HG02588 (cell line): Measurements from ENCODE around the gene PISD.

ENCODE experiments used
- ATAC-seq: cut with Tn5 transposase; IDR thresholded peaks from one replicate; pipeline ENCODE4 v1.9.1; 2021; ENCODE audit warnings: mild to moderate bottlenecking, moderate library complexity; ENCODE audit not compliant: unreplicated experiment

PISD gene

DNA sequence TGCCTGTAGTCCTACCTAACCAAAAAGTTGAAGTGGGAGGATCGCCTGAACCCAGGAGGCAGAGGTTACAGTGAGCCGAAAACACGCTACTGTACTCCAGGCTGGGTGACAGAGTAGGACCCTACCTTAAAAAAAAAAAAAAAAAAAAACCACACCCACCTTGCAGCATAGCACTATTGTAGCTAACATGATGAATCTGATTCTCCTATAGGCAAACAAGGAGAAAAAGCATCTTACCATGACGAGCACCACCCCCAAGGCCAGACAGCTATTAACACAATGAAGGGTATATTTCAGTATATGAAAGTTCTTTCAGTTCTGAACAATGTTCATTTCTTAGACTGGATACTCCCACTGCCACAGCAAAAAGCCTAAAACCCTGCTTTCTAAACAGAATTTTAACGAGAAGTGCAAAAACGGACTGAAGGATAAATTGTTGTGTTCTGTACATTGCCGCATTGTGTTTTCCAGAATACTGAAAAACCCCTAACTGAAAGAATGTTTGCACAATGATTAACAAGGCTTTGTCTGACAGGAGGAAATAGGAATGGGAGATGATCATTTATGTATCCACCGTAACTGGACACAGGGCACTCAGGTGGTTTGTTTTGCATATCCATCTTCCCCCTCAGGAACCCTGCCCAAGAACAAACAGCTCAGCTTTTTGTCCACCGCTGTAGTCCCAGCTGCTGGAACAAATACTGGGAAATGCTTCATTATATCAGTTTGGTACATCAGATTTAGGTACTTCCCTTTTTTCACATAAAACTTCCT lies 8.9 kb downstream of the PISD start:
- no peak for ATAC-seq

DNA sequence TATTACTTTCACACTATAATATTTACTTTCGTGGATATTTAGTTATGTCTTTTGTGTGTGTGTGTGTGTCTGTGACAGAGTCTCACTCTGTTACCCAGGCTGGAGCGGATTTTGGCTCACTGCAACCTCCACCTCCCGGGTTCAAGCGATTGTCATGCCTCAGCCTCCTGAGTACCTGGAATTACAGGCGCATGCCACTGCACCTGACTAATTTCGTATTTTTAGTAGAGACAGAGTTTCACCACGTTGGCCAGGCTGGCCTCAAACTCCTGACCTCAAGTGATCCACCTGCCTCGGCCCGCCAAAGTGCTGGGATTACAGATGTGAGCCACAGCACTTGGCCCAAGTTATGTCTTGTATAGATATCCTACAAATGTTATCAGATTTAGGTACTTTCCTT lies 9.9 kb downstream of the PISD start:
- no peak for ATAC-seq

DNA sequence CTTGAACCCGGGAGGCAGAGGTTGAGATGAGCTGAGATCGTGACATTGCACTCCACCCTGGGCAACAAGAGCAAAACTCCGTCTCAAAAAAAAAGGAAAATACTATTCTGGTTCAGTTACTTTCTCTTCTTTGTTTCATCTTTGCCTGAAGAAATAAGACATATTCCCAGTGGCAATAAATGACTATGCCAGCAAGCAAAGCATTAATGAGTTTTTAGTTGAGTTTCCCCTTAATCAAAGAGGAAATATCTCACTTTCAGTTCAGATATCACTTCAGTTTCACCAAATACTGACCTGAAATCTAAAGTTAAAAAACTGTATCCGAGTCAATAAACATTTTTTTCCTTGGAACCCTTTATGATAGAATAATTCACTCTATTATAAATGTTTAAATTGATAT lies 10.4 kb downstream of the PISD start:
- no peak for ATAC-seq

DNA sequence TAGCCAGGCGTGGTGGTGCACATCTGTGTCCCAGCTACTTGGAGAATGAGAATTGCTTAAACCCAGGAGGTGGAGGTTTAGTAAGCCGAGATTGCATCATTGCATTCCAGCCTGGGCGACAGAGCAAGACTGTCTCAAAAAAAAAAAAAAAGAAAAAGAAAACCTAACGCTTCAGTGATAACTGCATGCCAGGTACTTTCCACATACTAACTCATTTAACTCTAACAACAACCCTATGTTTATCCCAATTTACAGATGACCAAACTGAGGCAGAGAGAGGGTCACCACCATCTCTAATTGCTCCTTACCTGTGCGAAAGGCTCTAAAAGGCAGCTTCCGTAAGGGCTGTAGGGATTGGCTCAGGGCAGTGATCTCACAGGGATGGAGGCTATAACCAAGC lies 11.6 kb downstream of the PISD start:
- no peak for ATAC-seq

DNA sequence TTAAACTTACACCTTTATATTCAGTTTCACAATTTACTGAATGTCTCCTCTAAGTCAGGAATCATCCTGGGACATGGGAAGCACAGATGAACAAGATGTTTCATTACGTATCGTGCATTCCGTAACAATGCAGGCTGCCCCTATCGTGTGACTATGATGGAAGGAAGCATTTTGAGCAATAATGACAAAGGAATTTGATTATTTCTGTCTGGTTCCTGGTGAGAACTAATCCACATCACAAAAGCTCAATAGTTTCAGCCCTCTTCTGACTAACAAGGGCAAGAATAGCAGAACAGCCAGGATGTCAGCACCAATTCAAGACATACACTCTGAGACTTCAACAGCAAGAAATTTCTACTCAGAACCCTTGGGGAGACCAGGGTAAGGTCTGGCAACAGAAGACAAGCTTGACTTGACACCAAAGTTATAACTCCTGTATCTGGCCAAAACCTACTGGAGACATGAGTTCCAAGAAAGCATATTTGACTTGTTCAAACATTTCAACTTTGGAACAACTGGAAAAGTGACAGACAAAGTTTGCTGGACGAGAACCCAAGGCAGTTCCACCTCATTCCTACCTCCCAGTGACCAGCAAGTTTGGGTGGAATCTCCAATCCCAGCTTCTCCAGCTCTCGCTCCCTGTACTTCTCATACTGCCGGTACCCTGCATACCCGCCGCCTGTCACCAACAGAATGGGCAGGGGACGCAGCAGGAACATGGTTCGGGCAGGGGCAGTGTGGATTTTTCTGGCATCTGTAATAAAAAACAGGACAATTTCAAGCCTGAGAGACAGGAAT lies 14.3 kb downstream of the PISD start:
- no peak for ATAC-seq

DNA sequence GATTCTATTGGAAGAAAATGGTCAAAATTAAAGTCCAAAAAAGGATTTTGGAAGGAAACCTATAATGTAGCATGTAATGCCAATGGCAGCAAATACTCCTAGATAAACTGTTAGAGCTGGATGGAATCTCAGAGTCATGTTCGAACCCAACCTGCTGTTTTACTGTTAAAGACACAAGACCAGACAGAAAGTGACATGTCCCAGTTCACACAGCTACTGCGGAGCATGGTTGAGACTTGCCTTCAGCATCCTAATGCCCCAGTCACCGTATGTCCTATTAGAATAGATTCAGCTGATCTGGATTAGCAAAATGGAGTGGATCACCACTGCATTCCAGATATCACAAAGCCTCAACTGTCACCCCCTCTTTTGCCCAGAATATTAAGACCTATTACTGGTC lies 14.9 kb downstream of the PISD start:
- ATAC-seq: no peak

DNA sequence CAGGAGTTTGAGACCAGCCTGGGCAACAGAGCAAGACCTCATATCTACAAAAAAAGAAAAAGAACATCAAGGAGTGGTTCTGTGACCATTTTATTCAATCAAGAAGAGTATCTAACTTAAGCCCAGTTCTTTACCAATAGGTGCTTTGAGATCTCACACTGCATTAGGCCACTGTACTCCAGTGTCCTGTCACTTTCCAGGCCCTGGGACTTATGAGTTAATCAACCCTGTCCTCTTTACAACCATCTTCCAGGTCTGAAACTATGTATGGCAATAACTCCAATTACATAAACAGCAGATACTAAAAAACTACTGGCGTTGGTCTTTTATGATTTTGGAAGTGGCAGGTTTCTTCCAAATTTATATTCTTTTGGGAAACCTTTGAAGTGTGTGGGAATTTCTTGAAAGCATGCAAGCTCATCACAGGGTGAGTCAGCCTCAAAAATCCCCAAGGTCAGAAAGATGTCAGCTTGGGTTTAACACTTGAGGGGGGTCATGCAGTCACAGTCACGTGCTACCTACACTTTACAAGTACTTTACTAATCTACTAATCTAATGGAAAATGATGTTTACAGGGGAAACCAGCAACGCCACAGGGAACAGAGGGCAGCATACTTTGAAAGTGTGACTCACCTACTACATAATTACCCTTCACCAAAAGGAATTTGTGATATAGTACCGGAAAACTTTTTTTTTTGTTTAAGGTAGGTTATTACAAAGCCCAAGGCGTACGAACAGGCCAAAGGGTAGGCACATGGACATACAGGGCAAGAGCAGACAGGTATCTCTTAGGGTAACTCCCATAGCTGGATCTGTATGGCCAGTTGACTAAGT lies 15.6 kb downstream of the PISD start:
- ATAC-seq: peak; percentile 55

DNA sequence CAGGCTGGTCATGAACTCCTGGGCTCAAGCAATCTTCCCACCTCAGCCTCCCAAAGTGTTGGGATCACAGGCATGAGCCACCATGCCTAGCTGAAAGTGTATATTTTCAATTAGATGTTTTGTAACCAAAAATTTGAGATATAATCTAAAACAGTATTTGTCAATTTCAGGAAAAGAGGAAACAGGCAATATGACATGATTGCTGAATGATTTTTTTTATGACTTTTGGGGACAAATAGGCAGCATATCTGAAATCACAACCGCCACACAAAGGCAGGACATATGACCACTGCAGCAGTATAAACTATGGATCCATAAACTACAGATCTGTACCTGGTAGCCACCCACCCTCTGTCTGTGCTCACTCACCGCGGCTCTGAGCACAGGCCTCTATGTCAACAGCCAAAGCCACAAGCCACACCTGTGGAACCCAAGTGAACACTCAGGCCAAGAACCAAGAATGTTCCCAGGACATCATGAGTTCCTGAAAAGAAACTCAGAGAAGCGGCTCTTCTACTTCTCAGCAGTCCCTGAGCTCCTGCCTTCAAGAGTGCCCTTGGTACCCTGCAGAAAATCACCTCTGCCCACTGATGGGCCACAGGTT lies 22.5 kb downstream of the PISD start:
- ATAC-seq: no peak

DNA sequence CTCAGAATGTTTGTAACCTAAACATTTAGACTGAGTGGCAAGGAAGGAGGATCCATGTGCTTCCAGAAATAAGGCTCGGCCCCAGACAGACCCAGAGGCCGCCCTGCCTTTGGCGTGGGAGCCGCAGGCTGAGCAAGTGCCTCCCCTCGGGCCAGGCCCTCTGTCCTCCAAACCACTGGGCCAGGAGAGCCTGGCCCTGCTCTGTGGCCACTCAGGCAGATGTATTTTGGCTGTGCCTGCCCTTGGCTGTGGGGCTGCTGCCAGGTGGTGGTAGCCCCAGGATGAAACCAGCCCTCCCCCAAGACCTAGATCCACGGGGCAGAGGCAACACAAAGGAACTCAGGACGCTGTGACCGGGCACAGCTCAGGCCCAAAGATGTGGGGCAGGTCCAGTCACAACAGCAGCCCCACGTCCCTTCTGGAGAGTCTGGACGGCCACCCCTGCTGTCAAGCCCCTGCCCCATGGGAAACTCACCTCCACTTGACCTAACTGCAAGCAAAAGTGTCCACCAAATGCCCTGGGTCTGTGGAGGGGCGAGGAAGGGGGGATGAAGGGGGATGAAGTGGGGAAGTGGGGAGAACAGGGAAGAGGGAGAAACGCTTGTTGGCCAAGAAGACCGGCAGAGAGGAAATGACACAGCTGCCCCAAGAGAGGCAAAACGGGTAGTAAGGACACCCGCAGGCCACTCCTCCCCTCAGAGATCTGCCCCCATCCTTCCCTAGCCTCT lies 24.0 kb downstream of the PISD start:
- ATAC-seq: peak; percentile 18

DNA sequence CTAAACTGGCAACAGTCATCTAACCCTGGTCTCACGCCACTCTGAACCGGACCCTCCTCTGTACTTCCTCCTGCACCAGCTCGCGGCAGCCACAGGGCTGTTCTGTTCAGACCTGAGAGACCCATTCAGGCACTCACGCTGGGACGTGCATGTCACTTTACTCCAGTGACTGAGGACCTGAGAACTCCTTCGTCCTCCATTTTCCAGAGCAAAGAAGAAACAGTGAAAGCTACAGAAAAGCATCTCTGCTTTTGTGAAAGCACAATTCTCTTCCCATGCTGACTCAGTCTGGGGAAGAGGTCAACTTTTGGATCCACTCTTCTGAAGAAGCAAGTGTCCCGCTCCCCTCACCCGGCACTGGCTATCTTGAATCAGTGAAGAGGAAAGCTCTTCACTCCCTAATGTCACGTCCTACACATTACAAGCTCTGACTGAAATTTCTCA lies 24.5 kb downstream of the PISD start:
- ATAC-seq: peak; percentile 41

DNA sequence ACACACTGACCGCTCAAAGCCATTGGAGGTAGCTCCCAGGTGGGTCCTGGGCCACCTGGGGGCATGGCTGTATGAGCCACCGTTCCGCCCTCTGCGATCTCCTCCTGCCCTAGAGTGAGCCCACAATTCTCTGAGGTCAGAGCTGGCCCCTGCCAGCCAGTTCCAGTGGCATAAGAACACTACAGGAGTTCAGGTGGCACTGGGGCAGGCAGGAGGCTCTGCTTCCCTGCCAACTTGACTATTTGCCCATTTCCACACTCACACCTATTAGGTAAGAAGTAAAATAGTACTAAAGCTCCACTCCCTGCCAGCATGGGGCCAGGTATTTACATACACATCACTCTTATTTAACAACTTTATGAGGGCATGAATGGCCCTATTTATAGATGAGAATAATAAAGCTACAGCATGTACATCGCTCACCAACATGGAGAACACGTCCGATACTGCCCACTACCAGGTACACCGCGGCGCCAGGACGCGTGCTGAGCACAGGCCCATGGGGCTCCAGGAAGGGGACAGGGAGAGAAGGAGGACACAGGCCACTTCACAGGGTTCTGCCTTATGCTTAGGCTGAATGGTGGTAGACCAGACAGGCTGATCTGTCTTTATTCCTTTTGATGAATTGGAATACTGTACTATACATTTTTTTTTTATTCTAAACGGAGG lies 26.2 kb downstream of the PISD start:
- ATAC-seq: no peak

DNA sequence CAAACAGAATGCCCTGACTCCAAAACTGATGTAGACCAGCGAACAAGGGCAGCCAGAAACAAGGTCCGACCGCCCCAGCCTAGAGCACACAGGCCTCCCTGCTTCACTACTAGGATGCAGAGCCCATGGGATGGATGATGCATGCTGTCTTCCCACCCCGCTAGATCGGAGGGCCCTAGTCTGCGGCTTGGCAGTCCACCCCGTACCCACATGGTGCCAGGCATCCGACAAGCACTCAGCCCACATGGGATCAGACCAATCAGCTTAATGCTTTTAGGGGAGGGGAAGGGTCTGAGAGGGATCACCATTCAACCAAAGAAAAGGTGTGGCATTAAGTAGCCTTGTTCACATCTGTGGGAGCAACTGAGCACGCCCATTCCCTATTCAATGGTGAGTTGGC lies 30.6 kb downstream of the PISD start:
- no peak for ATAC-seq

DNA sequence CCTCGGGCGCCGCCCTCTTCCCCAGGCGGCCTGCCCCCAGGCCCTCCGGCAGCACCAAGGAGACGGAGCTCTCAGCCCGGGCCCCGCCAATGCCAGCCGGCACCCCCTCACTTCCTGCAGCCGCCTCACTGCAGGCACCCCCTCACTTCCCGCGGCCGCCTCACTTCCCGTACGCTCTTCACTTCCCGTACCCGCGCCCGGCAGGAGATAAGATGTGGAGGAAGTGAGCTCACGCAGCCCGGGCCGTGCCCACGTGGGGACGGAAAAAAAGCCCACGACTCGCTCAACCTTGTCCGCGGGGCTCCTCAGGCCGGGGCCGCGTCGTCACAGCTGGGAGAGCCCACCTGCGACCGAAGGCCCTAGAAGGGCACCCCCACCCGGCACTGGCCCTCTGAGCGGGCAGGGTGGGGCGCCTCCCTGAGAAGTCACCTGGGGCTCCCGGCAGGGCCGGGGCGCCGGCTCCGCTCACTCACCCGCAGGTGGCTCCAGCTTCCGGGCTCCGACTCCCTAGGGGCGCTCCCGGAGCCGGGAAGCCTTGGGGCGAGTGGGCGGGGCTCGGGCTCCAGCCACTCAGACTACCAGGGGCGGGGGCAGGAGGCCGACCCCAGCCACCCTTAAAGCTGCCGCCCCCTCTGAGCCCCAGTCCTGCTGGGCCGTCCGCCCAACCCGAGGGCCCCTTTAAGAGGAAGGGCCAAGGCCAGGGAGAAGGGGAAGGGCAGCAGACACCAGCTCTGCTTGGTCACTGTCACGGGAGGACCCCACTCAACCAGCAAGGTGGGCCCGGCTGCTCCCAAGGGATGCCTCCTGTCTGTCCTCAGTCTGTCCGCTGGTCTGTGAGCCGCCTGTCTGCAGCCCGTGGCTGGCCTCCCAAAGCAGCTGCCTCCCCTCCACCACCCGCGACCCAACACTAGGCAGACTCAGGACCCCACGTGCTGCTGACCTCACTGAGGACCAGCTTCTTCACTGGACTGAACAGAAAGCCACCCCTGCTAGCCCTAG lies 31.4 kb downstream of the PISD start:
- peak; percentile 52 for ATAC-seq

DNA sequence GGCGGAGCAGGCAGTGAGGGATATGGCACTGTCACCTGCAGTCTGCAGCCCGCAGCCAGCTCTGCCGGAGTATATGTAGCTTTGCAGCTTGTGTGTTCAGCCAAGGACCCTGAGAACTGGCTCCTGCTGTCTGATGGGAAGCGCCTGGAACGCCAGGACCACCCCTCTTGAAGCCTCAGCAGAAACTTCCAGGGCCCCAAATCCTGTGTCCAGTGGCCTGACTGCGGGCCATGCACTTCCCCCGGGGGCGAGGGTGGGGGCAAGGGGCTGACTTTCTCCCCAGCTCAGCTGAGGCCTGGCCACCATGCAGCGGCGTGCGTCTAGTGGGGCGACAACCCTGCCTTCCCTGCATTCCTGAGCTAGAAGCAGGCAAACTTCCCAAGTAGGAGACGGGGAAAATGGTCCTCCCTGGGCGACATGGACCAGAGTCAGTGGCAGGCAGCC lies 32.3 kb downstream of the PISD start:
- ATAC-seq: no peak

DNA sequence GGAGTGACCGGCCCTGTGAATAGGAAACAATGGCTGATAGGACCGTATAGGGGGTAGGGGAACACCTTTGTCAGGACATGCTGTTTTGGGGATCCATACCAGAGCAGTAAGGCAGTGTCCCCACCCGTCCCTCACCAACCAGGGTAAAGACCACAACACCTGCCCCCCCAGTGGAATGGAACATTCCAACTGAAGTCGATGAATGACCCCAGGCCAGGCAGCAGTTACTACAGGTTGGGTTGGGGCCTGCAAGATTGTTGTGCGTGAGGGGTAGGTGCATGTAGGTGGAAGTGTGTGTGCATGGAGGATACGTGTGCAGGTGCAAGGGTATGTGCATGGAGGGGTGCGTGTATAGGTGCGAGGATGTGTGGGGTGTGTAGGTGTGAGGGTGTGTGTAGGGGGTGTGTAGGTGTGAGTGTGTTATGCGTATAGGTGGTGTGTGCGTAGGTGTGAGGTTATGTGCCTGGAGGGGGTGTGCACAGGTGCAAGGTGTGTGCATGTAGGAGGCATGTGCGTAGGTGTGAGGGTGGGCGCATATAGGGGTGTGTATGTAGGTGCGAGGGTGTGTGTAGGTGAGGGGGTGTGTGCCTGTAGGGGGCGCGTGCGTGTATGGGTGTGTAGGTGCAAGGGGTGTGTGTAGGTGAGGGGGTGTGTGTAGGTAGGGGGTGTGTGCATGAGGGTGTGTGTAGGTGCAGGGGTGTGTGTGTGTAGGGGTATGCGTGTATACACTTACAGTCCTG lies 32.9 kb downstream of the PISD start:
- no peak for ATAC-seq

DNA sequence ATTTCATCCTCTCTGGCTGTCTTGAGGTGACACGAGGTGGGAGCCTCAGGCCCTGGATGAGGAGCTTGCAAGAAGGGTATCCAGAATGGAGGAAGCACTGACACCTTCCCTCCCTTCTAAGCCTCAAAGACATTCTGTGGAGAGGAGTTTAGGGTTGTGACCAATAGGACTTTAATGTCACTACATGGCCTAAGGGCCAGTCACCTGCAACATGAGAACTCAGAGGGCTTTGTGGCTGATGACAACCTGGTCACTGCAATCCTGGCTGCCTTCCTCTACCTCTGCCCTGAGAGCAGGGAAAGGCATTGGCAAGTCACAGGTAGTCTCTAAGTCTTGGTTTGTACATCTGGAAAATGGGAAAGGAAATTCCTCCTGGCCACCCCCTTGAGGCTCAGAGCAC lies 33.7 kb downstream of the PISD start:
- ATAC-seq: no peak

DNA sequence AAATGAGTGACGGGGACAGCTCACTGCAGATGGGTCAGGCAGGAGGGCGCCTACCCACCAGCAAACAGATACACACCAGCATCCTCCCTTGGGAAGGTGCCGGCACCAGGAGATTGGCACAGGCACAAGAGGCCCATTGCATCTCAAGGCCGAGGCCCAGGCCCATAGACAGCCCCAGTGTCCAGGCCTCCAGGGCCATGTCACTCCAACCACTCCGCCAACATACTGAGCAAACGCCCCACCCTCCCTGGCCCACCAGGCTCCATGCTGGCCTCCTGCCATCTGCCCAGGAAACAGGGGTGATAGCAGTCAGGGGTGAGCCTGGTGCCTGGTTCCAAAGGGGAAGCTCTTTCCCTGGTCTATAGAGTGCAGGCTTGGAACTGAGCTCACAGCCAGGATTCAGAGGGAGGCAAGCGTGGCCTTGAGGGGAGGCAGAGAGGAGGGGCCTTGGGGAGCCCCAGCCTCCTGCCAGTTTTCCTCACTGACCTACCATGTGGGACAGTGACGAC lies 34.7 kb downstream of the PISD start:
- ATAC-seq: no peak
